Activated T-helper 1 cell treated with Interleukin-2 at 50 U/mL for 16 hours (primary cell): ENCODE data around the gene OSBPL3.

Experiments used
- DNase-seq: peaks from one replicate; pipeline ENCODE4 v3.0.0-alpha.2; 2020; ENCODE audit warnings: low read depth

OSBPL3 gene

GRCh38 chr7:24760968-24761367 lies 219.0 kb downstream of the OSBPL3 start:
- no peak for DNase-seq

- peak; percentile 3 for DNase-seq
Measured at GRCh38 chr7:24757353-24758275, 222.4 kb downstream of the OSBPL3 start, which contains the start of gene GSDME. Gene GSDME (minus strand): TSS chr7:24757464. CDS start chr7:24749774, 7,690 bp downstream.

GRCh38 chr7:24756545-24757352 lies 223.2 kb downstream of the OSBPL3 start:
- DNase-seq = no peak

GRCh38 chr7:24755541-24756407 lies 224.2 kb downstream of the OSBPL3 start:
- DNase-seq = no peak

GRCh38 chr7:24754906-24755506 lies 225.0 kb downstream of the OSBPL3 start:
- no peak for DNase-seq

GRCh38 chr7:24752073-24752800 lies 227.7 kb downstream of the OSBPL3 start:
- DNase-seq = no peak

GRCh38 chr7:24751484-24751883 lies 228.5 kb downstream of the OSBPL3 start:
- DNase-seq = no peak

- no peak for DNase-seq
Measured at GRCh38 chr7:24750441-24751055, 229.4 kb downstream of the OSBPL3 start.

- DNase-seq = no peak
Measured at GRCh38 chr7:24748521-24748920, 231.5 kb downstream of the OSBPL3 start.
